Muscle of back (tissue), 13 donors: ENCODE results near the gene HDHD5. TPM values are rescaled to one million over a fixed set of nuclear protein-coding genes. Genes with fewer than 3 reads are reported as not detected.

Experiments
- DNase-seq, 3 donors: peaks; one replicate each; pipeline versions ENCODE4 v3.0.0 to v3.0.0-alpha.2; 2013
- long read RNA-seq, 9 donors: transcript quantifications; one replicate each; lab custom pipeline, GENCODE V29; 2026
- polyA plus RNA-seq, 10 donors: library from polyadenylated mRNA; unstranded; fragments of 120-200 nt; gene quantifications; one replicate each; pipeline ENCODE4 v1.2.1, GENCODE V29; 2013; ENCODE audit not compliant: insufficient read length in 10 of 10

HDHD5 gene
- polyA plus RNA-seq: 10 to 100 TPM; 35.2 to 46.0 (median 40.9) TPM
- long read RNA-seq, donor 1, transcript HDHD5-202 (8 exons, 1,799 nt): major isoform, 7 of 8 reads
- long read RNA-seq, donor 1, partial matches to known transcripts: 0 of 8 reads
- long read RNA-seq, donor 1, other reads (novel, unspliced or antisense): 0 of 8 reads
- long read RNA-seq, donor 2, transcript HDHD5-202 (8 exons, 1,799 nt): major isoform, 16 of 16 reads
- long read RNA-seq, donor 2, partial matches to known transcripts: 0 of 16 reads
- long read RNA-seq, donor 2, other reads (novel, unspliced or antisense): 0 of 16 reads
- long read RNA-seq, donor 3: 0 reads
- long read RNA-seq, donor 4, transcript HDHD5-202 (8 exons, 1,799 nt): major isoform, 6 of 16 reads
- long read RNA-seq, donor 4, partial matches to known transcripts: 7 of 16 reads
- long read RNA-seq, donor 4, other reads (novel, unspliced or antisense): 0 of 16 reads
- long read RNA-seq, donor 5, transcript HDHD5-202 (8 exons, 1,799 nt): major isoform, 15 of 40 reads
- long read RNA-seq, donor 5, partial matches to known transcripts: 17 of 40 reads
- long read RNA-seq, donor 5, other reads (novel, unspliced or antisense): 5 of 40 reads
- long read RNA-seq, donor 6, transcript HDHD5-205 (3 exons, 3,614 nt): minor isoform, 6 of 19 reads
- long read RNA-seq, donor 6, transcript HDHD5-202 (8 exons, 1,799 nt): major isoform, 13 of 19 reads
- long read RNA-seq, donor 6, partial matches to known transcripts: 0 of 19 reads
- long read RNA-seq, donor 6, other reads (novel, unspliced or antisense): 0 of 19 reads
- long read RNA-seq, donor 7, transcript HDHD5-202 (8 exons, 1,799 nt): major isoform, 6 of 9 reads
- long read RNA-seq, donor 7, partial matches to known transcripts: 0 of 9 reads
- long read RNA-seq, donor 7, other reads (novel, unspliced or antisense): 0 of 9 reads
- long read RNA-seq, donor 8, transcript HDHD5-202 (8 exons, 1,799 nt): major isoform, 7 of 12 reads
- long read RNA-seq, donor 8, partial matches to known transcripts: 0 of 12 reads
- long read RNA-seq, donor 8, other reads (novel, unspliced or antisense): 0 of 12 reads
- long read RNA-seq, donor 9, partial matches to known transcripts: 0 of 2 reads
- long read RNA-seq, donor 9, other reads (novel, unspliced or antisense): 0 of 2 reads

- DNase-seq: peak; percentile 88 to 97 (median 93)
These were observed at the start of gene HDHD5 for GRCh38 chr22:17158568-17159503. Gene HDHD5, minus strand, starts transcription at chr22:17159277. Its CDS starts 26 bp downstream, at chr22:17159251.

GRCh38 chr22:17205432-17205831 is 46.4 kb upstream of the HDHD5 start:
- DNase-seq: no peak

GRCh38 chr22:17201285-17201945 is 42.3 kb upstream of the HDHD5 start:
- peak in 2 of 3 donors; percentile 13 to 51 for DNase-seq

- peak; percentile 79 to 95 (median 92) for DNase-seq
These were observed 40.1 kb upstream of the HDHD5 start for GRCh38 chr22:17199003-17199731.

- DNase-seq: peak; percentile 34 to 87 (median 70)
These were observed 39.3 kb upstream of the HDHD5 start for GRCh38 chr22:17198170-17199002.

GRCh38 chr22:17194213-17194612 is 35.1 kb upstream of the HDHD5 start:
- DNase-seq: no peak

GRCh38 chr22:17192186-17192585 is 33.1 kb upstream of the HDHD5 start:
- no peak for DNase-seq

- no peak for DNase-seq
These were observed 32.2 kb upstream of the HDHD5 start for GRCh38 chr22:17191163-17191784.

GRCh38 chr22:17190702-17191101 is 31.6 kb upstream of the HDHD5 start:
- DNase-seq: no peak

GRCh38 chr22:17176715-17177114 is 17.6 kb upstream of the HDHD5 start:
- DNase-seq: no peak

GRCh38 chr22:17172029-17172833 is 13.2 kb upstream of the HDHD5 start:
- peak in 1 of 3 donors; percentile 2 for DNase-seq

- peak; percentile 85 to 93 (median 85) for DNase-seq
These were observed 12.3 kb upstream of the HDHD5 start for GRCh38 chr22:17171153-17172028.

- peak; percentile 11 to 26 (median 20) for DNase-seq
These were observed 8.4 kb upstream of the HDHD5 start for GRCh38 chr22:17167486-17167885.

GRCh38 chr22:17164392-17165024 is 5.4 kb upstream of the HDHD5 start:
- DNase-seq: no peak

- DNase-seq: no peak
These were observed 3.7 kb upstream of the HDHD5 start for GRCh38 chr22:17162731-17163130.

- DNase-seq: no peak
These were observed 2.9 kb upstream of the HDHD5 start for GRCh38 chr22:17161991-17162390.
